ENCODE measurements around the gene IPO13.

The IPO13 gene

DNA sequence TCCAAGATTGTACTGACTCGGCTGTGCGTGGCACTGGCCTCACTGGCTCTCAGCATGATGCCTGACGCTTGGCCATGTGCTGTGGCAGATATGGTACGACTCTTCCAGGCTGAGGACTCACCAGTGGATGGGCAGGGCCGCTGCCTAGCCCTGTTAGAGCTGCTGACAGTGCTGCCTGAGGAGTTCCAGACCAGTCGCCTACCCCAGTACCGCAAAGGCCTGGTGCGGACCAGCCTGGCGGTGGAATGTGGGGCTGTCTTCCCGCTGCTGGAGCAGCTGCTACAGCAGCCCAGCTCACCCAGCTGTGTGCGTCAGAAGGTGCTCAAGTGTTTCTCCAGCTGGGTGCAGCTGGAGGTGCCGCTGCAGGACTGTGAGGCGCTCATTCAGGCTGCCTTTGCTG, 2.9 kb downstream of the IPO13 start:
- DNase-seq (ENCODE audit: low read depth in 2 of 2) = no peak

DNA sequence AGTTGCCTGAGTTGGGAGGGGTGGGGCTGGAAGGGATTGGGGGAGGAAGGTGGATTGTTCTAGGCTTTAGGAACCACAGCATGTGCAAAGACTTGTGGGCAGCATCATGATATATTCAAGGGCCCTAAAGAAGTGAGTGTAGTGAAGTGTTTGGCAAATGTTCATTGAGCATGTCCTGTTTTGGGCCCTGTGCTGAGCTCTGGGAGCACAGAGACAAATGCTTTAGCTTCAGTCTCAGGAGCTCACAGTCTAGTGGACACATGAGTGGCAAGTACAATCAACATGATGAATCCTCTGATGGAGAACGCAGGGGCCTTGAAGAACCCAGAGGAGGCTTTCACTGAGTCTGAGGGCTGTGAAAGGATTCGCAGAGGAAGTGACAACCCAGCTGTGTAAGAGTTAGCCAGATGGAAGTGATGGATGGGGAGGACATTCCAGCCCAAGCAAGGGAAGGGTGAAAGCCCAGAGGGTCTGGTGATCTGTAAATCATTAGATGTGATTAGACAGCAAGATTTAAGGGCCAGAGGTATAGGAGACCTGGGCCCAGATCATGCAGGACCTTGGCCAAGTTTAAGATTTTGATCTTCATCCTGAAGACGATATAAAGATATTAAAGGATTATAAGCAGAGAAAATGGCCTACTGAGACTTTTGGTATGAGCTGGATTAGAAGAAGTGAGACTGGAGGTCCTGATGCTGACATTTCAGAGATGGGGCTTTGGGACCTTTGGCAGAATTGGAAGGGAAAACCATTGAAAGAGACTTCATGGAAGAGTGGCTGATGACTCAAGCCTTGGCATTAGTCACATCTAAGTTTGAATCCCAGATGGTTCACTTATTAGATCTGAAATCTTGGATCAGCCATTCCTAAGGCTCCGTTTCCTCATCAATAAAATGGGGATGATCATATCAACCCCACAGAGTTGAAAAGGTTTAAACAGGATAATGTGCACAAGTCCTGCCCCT, 4.6 kb downstream of the IPO13 start:
- DNase-seq (ENCODE audit: low read depth in 2 of 2) = no peak

DNA sequence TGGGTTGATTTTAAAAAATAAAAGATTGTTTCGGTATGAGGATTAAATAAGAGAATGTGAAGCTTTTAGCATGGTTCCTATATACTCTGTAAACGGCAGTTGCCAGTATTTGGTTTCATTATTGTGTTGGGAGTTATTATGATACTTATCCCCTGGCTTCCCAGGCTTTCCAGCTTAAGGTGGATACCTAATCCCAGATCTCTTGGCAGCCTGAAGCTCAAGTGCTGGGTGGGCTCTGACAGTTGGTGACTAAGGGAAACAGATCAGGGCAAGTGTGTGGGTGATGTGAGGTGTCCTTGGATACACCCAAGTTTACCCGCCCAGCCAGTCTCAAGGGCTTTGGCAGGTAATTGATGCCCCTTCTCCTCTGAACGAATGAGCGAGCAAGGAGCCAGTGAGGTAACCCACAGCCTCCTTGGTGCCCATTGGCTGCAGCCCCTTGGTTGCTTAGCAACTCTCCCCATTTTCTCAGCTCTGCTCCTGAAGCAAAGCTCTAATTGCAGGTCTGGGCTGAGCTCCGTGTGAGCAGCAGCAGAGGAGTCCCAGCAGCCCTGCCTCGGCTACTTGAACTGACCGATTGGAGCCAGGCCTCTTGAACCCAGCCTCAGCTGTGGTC, 6.1 kb downstream of the IPO13 start:
- no peak for DNase-seq (ENCODE audit: low read depth in 2 of 2)

DNA sequence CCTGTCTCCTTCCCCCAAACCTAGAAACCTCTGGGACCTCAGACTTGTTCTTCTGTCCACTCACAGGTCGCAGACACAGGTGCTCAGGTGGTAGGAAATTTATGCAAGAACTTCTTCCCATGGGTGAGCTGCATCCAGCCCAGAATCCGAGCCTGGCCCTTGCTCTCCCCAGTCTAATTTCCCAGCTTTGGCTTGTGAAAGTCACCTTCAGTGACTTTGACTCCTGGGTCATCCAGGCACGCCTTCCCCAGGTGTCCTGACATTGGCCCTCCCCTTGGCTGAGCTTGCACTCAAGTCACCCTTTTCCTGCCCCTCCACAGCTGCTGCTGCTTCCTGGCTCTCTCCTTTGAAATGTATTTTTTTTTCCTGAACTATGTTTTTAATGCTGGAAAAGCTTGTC, 6.6 kb downstream of the IPO13 start:
- no peak for DNase-seq (ENCODE audit: low read depth in 2 of 2)

DNA sequence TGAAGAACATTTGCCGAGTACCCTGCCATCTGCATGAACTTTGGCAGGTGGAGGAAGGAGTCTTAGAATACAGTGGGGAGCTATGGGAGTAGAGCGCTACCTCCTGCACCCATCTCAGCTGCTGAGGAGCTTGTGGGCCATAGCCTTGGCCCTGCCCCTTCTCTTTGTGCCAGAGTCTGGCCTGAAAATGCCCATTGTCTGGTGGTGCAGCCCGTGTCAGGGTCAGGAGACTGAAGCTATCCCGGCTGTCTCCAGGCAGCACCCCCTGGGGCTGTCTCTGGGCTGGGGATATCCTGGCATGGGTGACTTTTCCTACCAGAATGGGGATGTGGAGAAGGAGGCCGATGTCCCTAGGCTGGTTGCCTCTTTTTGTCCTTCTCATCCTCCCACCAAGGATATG, 7.3 kb downstream of the IPO13 start:
- DNase-seq (ENCODE audit: low read depth in 2 of 2) = no peak

DNA sequence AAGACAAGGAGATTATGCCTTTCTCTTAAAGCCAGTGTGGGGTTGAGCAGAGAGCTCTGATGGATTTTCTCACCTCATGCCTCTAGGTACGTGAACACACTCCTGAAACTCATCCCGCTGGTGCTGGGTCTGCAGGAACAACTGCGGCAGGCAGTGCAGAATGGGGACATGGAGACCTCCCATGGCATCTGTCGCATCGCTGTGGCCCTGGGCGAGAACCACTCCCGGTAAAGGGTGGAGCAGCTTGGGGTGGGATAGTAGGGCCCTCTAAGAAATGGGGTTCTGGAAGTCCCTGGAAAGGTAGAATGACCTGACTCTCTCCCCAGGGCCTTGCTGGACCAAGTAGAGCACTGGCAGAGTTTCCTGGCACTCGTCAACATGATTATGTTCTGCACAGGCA, 9.5 kb downstream of the IPO13 start:
- no peak for DNase-seq (ENCODE audit: low read depth in 2 of 2)

GRCh38 chr1:43957407-43958040, 10.8 kb downstream of the IPO13 start:
- no peak for DNase-seq (ENCODE audit: low read depth in 2 of 2)

DNA sequence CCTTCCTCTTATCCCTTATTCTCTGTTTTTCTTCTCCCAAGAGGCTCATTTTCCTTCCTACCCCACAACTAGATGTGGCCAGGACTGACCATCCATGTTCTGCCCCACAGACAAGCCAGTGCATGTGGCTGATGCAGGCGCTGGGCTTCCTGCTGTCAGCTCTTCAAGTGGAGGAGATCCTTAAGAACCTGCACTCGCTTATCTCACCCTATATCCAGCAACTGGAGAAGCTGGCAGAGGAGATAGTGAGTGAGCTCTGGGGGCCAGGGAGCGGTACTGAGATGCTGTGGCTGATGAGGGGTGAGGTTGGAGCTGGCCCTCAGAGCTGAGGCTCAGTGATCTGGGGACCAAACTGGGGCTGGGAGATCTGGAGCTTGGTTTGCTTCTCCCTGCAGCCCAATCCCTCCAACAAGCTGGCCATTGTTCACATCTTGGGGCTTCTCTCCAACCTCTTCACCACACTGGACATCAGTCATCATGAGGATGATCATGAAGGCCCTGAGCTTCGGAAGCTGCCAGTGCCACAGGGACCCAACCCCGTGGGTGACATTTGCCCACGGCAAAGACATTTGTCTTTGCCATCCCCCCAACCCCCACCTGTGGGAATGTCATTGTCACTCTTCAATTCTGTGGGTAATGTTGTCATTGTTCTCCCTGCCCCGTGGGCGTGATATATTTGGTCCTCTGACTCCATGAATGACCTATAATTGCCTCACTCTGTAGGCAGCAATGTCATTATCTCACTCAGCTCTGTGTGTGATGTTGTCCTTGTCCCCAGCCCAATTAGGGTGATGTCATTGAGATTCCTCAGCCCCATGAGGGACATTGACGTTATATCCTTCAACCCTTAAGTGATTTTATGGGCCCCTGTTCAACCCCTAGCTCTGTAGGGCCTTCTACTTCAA, 11.9 kb downstream of the IPO13 start:
- no peak for DNase-seq (ENCODE audit: low read depth in 2 of 2)

DNA sequence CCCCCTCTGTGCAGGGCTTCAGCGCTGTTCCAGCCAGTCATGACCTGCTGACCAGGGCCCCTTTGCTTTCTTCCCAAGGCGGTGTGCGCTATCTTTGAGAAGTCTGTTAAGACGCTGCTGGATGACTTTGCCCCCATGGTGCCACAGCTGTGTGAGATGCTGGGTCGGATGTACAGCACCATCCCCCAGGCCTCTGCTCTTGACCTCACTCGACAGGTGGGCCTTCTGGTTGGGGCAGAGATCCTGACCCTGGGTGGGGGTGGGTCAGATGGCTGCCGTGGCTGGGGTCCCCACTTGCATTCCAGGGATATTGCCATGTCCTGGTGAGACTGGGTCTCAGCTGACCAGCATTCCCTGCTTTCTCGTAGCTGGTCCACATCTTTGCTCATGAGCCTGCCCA, 14.0 kb downstream of the IPO13 start:
- DNase-seq (ENCODE audit: low read depth in 2 of 2) = no peak

DNA sequence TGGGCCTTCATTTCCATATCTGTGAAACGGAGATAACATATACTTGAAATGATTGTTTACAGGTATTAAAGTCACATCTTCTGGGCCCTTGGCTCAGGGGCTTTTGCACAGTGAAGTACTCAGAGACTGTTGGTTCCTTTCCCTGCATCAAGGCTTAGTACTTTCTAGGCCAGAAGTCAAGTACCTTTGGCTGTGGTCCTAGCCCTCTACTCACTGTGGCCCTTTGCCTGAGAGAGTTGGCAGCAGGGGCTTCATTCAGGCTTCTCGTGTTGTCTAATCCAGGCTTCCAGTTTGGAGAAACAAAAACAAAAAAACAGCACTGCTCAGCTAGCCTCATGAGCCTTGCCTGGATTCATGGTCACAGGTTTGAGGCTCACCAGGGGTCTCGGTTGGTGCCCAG, 14.9 kb downstream of the IPO13 start:
- DNase-seq (ENCODE audit: low read depth in 2 of 2) = no peak

DNA sequence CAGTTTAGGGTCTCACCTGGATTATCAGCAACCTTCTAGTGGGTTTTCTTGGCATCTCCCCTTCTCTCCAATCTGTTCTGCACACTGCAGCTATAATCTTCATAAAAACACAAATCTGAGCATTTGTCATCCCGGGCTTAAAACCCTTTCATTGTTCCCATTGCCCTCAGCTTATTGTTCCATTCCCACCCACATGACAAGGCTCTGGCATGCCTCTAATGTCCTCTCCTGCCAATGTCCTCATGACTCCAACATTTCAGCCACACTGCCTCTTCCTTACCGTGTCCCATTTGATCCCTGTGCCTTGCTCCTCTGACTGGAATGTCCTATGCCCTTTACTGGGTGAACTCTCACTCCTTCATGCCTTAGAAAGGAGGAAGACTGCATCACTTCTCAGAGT, 15.6 kb downstream of the IPO13 start:
- DNase-seq (ENCODE audit: low read depth in 2 of 2) = no peak

DNA sequence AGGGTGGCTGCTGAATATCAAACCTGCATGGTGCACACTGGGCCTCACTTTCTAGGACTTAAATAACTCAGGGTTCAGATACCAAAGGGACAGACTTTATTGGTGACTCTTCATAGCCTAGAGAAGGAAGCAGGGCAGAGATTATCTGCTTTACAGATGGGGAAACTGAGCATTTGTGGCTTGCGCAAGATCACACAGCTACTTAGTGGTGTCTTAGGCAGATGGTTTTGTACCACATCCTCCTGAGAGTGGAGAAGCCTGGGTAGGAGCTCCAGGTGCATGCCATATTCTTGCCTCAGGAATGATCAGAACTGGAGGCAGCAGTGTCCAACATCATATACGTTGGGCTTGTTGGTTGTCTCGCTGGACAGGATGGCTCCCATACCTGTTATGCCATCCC, 16.3 kb downstream of the IPO13 start:
- DNase-seq (ENCODE audit: low read depth in 2 of 2) = no peak

- no peak for DNase-seq (ENCODE audit: low read depth in 2 of 2)
Observed at GRCh38 chr1:43963890-43964289, 17.1 kb downstream of the IPO13 start.

GRCh38 chr1:43965316-43965715, 18.6 kb downstream of the IPO13 start:
- DNase-seq (ENCODE audit: low read depth in 2 of 2) = no peak

DNA sequence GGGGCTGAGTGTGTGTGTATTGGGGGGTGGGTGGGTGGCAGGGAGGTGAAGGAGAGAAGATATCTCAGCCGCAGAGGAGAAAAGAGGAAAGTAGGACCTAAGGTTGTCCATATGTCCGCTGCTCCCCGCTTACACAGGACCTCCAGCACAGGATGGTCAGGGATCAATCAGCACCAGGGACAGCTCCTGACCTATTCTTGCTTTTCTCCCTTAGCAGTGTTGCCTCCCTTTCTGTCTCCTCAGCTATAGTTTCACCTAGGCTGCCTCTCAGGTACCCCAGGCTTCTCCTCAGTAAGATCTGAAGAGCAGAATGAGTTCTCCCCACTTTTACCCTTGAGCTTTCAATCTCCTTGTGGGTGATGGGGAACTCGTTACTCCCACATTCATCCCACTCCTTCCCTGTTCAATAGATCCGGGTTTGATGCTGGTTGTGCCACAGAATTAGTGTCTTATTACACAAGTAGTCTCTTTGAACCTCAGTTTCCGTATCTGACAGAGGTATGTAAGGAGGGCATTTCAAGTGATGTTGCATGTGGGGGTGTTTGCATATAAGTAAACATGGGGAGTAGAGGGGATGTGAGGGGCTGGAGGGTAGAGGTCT, 21.7 kb downstream of the IPO13 start:
- DNase-seq (ENCODE audit: low read depth in 2 of 2) = no peak

GRCh38 chr1:43969416-43969745, 22.6 kb downstream of the IPO13 start:
- DNase-seq (ENCODE audit: low read depth in 2 of 2) = no peak

DNA sequence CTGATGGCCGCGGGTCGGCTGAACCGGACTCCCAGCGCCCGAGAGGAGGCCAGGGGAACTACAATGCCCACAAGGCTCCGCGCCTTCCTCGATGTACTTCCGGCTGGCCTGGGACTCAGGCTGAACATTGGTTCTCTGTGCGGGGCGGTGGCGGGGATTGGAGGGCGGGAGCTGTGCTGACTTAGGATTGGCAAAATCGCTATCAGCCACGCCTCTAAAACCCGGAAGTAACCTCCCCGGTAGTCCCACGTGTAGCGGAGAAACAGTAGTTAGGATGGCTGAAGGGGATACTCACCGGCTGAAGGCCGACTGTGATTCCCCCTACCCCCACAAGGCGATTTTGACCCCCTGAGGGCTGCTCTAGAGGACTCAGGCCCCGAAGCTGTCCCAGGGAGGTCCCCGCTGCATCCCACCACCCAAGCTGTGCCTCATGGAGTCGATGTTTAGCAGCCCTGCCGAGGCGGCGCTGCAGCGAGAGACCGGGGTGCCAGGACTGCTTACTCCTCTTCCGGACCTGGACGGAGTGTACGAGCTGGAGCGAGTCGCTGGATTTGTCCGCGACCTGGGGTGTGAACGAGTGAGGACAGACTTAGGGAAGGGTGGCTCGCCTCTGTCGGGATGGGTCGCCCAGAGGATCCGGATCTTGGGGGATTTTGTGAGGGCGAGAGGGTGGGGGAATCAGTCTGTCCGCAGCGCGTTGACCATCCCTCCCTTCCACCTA, 23.2 kb downstream of the IPO13 start, which contains the start of gene DPH2:
TSS of gene DPH2 (plus strand) at position 265 of the 721 bp plus-strand sequence. CDS start at position 431, 166 bp downstream.
- peak; percentile 92 to 97 for DNase-seq (ENCODE audit: low read depth in 2 of 2)

DNA sequence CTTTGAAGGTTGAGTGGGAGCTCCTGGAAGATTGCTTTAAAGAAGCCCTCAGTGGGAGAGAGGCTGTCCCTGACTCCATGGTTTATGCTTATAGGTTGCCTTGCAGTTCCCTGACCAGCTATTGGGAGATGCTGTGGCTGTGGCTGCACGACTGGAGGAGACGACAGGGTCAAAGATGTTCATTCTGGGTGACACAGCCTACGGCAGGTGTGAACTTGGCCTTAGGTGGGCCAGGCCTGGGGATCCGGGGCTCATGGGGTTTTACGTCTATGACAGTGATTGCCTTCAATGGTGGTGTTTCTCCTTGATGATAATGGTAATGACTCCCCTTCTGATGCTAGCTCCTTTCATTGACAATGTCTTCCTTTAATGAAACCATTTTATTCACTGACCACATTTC, 23.8 kb downstream of the IPO13 start:
- DNase-seq (ENCODE audit: low read depth in 2 of 2) = no peak

- no peak for DNase-seq (ENCODE audit: low read depth in 2 of 2)
Observed at GRCh38 chr1:43970911-43971310, 24.2 kb downstream of the IPO13 start.

DNA sequence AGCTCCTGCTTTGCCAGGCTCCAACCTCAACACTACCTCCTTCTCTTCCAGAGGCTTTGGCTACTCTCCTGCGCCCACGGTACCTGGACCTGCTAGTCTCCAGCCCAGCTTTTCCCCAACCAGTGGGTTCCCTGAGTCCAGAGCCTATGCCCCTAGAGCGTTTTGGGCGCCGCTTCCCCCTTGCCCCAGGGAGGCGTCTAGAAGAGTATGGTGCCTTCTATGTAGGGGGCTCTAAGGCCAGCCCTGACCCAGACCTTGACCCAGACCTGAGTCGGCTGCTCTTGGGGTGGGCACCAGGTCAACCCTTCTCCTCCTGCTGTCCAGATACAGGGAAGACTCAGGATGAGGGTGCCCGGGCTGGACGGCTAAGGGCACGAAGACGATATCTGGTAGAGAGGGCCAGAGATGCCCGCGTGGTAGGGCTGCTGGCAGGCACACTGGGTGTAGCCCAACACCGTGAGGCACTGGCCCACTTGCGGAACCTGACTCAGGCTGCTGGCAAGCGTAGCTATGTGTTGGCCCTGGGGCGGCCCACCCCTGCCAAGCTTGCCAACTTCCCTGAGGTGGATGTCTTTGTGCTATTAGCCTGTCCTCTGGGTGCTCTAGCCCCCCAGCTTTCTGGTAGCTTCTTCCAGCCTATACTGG, 24.7 kb downstream of the IPO13 start:
- DNase-seq (ENCODE audit: low read depth in 2 of 2) = no peak
